Neutrophil (primary cell): Measurements from ENCODE around the gene SLC28A3.
"Not testable (repeated sequence)": the region's sequence is repeated elsewhere in the genome, so short reads cannot be mapped to it uniquely, and the experiment has no call there.

Experiments
- H3K27ac ChIP-seq: fragments of 200-600 bp; sonication (generic); 2 replicates; pipeline ENCODE4 v1.5.1; 2016; ENCODE audit warnings: mild to moderate bottlenecking, moderate library complexity
- H3K27me3 ChIP-seq: fragments of 200-600 bp; sonication (generic); 2 replicates; pipeline ENCODE4 v1.6.0; 2016; ENCODE audit warnings: mild to moderate bottlenecking
- H3K36me3 ChIP-seq: fragments of 200-600 bp; sonication (generic); 2 replicates; pipeline ENCODE4 v1.5.1; 2017
- H3K4me1 ChIP-seq, 2 experiments: fragments of 200-600 bp in 1 of 2; sonication (generic) in 1 of 2; 1 replicate in 1 of 2; 2 replicates in 1 of 2; pipeline versions ENCODE4 v1.5.1 to v1.6.1; 2013 to 2016; ENCODE audit warnings: low read depth in 1 of 2, low read length in 1 of 2, mild to moderate bottlenecking in 1 of 2, moderate library complexity in 1 of 2; ENCODE audit not compliant: control insufficient read depth in 1 of 2, insufficient read depth in 1 of 2
- H3K4me3 ChIP-seq, 2 experiments: fragments of 200-600 bp in 1 of 2; sonication (generic) in 1 of 2; 1 replicate in 1 of 2; 2 replicates in 1 of 2; pipeline ENCODE4 v1.5.1; 2013 to 2016; ENCODE audit warnings: low read depth in 1 of 2, low read length in 1 of 2, mild to moderate bottlenecking in 1 of 2, moderate library complexity in 1 of 2
- H3K9me3 ChIP-seq: fragments of 200-600 bp; sonication (generic); 2 replicates; pipeline ENCODE4 v1.5.1; 2016
- CTCF ChIP-seq: fragments of 200-600 bp; sonication (generic); IDR thresholded peaks from 2 replicates; pipeline ENCODE4 v1.5.1; 2016; ENCODE audit warnings: antibody characterized with exemption

Gene SLC28A3

DNA sequence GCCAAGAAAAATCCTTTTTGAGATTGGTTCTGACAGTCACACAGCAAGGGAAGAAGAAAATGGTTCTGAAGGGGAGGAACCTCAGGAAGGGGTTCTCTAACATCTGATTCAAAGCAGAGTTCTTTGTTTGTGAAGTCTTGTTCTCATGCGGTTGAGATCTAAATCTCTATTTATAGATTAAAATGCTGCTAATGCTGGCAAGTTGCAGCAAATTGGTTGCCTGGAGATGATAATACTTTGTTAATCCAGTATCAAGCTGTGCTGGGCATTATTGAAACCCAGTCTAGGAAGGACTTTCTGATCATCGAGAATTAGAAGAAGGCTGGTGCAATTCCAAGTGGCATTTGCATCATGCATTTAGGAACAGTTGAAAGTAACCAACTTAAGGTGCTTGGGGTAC, 34.0 kb upstream of the SLC28A3 start:
- H3K36me3 ChIP-seq, result no peaks in the 10 kb centered on the region
- no peak overlapping the region for H3K4me3 ChIP-seq
- H3K9me3 ChIP-seq, result no peaks in the 10 kb centered on the region
- H3K27ac ChIP-seq, result peak overlapping the region; percentile 37
- no peak for TF ChIP-seq CTCF
- H3K27me3 ChIP-seq, result no peaks in the 10 kb centered on the region
- peaks cover 51 to 52% of the 10 kb centered on the region in 2 experiments for H3K4me1 ChIP-seq

GRCh38 chr9:84374013-84374412, 33.5 kb upstream of the SLC28A3 start:
- H3K4me1 ChIP-seq, result peaks cover 54 to 57% of the 10 kb centered on the region in 2 experiments
- H3K27ac ChIP-seq, result peak overlapping the region; percentile 46
- no peaks in the 10 kb centered on the region for H3K36me3 ChIP-seq
- no peak overlapping the region for H3K4me3 ChIP-seq
- no peaks in the 10 kb centered on the region for H3K27me3 ChIP-seq
- TF ChIP-seq CTCF, result no peak
- no peaks in the 10 kb centered on the region for H3K9me3 ChIP-seq

- H3K9me3 ChIP-seq, result no peaks in the 10 kb centered on the region
- TF ChIP-seq CTCF, result no peak
- peaks cover 77 to 79% of the 10 kb centered on the region in 2 experiments for H3K4me1 ChIP-seq
- no peaks in the 10 kb centered on the region for H3K36me3 ChIP-seq
- H3K27me3 ChIP-seq, result no peaks in the 10 kb centered on the region
- peak overlapping the region; percentile 73 for H3K27ac ChIP-seq
- H3K4me3 ChIP-seq, result peak overlapping the region; percentile 14 to 25
Measured at GRCh38 chr9:84371737-84372136, 31.2 kb upstream of the SLC28A3 start.

GRCh38 chr9:84368601-84369000, 28.0 kb upstream of the SLC28A3 start:
- no peaks in the 10 kb centered on the region for H3K36me3 ChIP-seq
- H3K27ac ChIP-seq, result peak overlapping the region; percentile 69
- no peaks in the 10 kb centered on the region for H3K27me3 ChIP-seq
- H3K4me1 ChIP-seq, result peaks cover 72% of the 10 kb centered on the region in 2 experiments
- H3K9me3 ChIP-seq, result no peaks in the 10 kb centered on the region
- no peak overlapping the region for H3K4me3 ChIP-seq
- no peak for TF ChIP-seq CTCF

DNA sequence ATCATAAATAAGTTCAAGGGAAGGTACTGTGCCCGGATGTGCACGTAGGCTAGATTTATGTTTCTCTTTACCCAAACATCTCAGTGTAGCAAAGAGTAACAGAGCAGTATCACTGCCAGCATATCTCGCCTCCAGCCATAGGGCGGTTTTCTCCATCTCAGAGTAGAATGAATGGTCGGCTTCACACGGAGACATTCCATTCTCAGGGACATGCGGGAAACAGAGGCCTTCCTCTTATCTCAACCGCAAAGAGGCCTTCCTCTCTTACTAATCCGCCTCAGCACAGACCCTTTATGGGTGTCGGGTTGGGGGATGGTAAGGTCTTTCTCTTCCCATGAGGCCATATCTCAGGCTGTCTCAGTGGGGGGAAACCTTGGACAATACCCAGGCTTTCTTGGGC, 27.2 kb upstream of the SLC28A3 start:
- Histone ChIP-seq H3K4me1 (peaks cover 63% of the 10 kb centered on the region in 2 experiments), H3K27ac (peak overlapping the region; percentile 69)
- not testable (repeated sequence) for H3K4me3 ChIP-seq, H3K9me3 ChIP-seq, H3K36me3 ChIP-seq, H3K27me3 ChIP-seq

GRCh38 chr9:84366683-84367082, 26.1 kb upstream of the SLC28A3 start:
- Histone ChIP-seq H3K27ac (peak overlapping the region; percentile 69), H3K9me3 (no peaks in the 10 kb centered on the region), H3K4me1 (peaks cover 57 to 58% of the 10 kb centered on the region in 2 experiments), H3K27me3 (no peaks in the 10 kb centered on the region), H3K36me3 (no peaks in the 10 kb centered on the region), H3K4me3 (no peak overlapping the region)
- no peak for TF ChIP-seq CTCF

GRCh38 chr9:84364894-84365490, 24.4 kb upstream of the SLC28A3 start:
- H3K4me3 ChIP-seq, H3K36me3 ChIP-seq, H3K9me3 ChIP-seq, H3K27me3 ChIP-seq, H3K27ac ChIP-seq: not testable (repeated sequence)
- peaks cover 45 to 50% of the 10 kb centered on the region in 2 experiments for H3K4me1 ChIP-seq
